ENCODE results near the gene ZNF500.

GRCh38 chr16:4776141-4776705, 9.3 kb upstream of the ZNF500 start:
- TF ChIP-seq NFRKB (IDR thresholded peaks at IDR 0.05) (no peak), TARDBP (IDR thresholded peaks at IDR 0.05) (no peak)
